MM.1S (cell line): ENCODE measurements around the gene YWHAG.

Experiments
- DNase-seq: peaks from one replicate; pipeline ENCODE4 v3.0.0-alpha.2; 2015
- H2AFZ ChIP-seq: fragments of 300-600 bp; sonication (generic); 2 replicates; pipeline ENCODE4 v1.6.0; 2016; ENCODE audit warnings: antibody characterized with exemption, low read length
- H3F3A ChIP-seq: fragments of 300-600 bp; sonication (generic); 2 replicates; pipeline ENCODE4 v1.6.1; 2016; ENCODE audit warnings: mild to moderate bottlenecking, antibody characterized with exemption, low read length, moderate library complexity, mixed read lengths; ENCODE audit not compliant: insufficient read depth
- H3K27ac ChIP-seq: fragments of 300-600 bp; sonication (generic); 2 replicates; pipeline ENCODE4 v1.5.1; 2016; ENCODE audit warnings: mild to moderate bottlenecking, low read length
- H3K27me3 ChIP-seq: fragments of 300-600 bp; sonication (generic); replicated peaks from 2 replicates; pipeline ENCODE4 v1.6.0; 2016; ENCODE audit warnings: low read length; ENCODE audit not compliant: insufficient read depth
- H3K36me3 ChIP-seq: fragments of 300-600 bp; sonication (generic); replicated peaks from 2 replicates; pipeline ENCODE4 v1.6.1; 2016; ENCODE audit warnings: mild to moderate bottlenecking, low read length, mixed read lengths; ENCODE audit not compliant: insufficient read depth
- H3K4me1 ChIP-seq: fragments of 300-600 bp; sonication (generic); 2 replicates; pipeline ENCODE4 v1.6.1; 2016; ENCODE audit warnings: low read length, mixed read lengths
- H3K4me2 ChIP-seq: fragments of 300-600 bp; sonication (generic); 2 replicates; pipeline ENCODE4 v1.6.0; 2016; ENCODE audit warnings: low read depth, low read length
- H3K4me3 ChIP-seq: fragments of 300-600 bp; sonication (generic); 2 replicates; pipeline ENCODE4 v1.5.1; 2016; ENCODE audit warnings: low read length, mixed read lengths
- H3K79me2 ChIP-seq: fragments of 300-600 bp; sonication (generic); 2 replicates; pipeline ENCODE4 v1.6.1; 2016; ENCODE audit warnings: mixed run types, low read length, mixed read lengths
- H3K9ac ChIP-seq: fragments of 300-600 bp; sonication (generic); 2 replicates; pipeline ENCODE4 v1.6.1; 2016; ENCODE audit warnings: low read length, mixed read lengths
- H3K9me2 ChIP-seq: fragments of 300-600 bp; sonication (generic); replicated peaks from 2 replicates; pipeline ENCODE4 v1.6.1; 2016; ENCODE audit warnings: mild to moderate bottlenecking, low read length, mixed read lengths; ENCODE audit not compliant: insufficient read depth
- H3K9me3 ChIP-seq: fragments of 300-600 bp; sonication (generic); replicated peaks from 2 replicates; pipeline ENCODE4 v1.6.1; 2016; ENCODE audit warnings: mild to moderate bottlenecking, low read length, mixed read lengths; ENCODE audit not compliant: insufficient read depth
- H4K20me1 ChIP-seq: fragments of 300-600 bp; sonication (generic); 2 replicates; pipeline ENCODE4 v1.6.1; 2016; ENCODE audit warnings: mild to moderate bottlenecking, low read length, moderate library complexity, mixed read lengths; ENCODE audit not compliant: insufficient read depth
- EZH2 ChIP-seq: fragments of 300-600 bp; sonication (generic); optimal IDR thresholded peaks from 2 replicates; pipeline ENCODE3; 2017; ENCODE audit warnings: low read depth, mild to moderate bottlenecking, antibody characterized with exemption, low read length, mixed read lengths
- EZH2phosphoT487 ChIP-seq: fragments of 300-600 bp; sonication (generic); IDR thresholded peaks from 2 replicates; pipeline ENCODE4 v1.6.1; 2018; ENCODE audit warnings: antibody characterized with exemption, low read length
- TF ChIP-seq, protein P1 (sequence below): fragments of 300-600 bp; sonication (generic); IDR thresholded peaks from 2 replicates; pipeline ENCODE4 v1.5.1; 2016; ENCODE audit warnings: antibody characterized with exemption, low read length, mixed read lengths

The YWHAG gene

DNA sequence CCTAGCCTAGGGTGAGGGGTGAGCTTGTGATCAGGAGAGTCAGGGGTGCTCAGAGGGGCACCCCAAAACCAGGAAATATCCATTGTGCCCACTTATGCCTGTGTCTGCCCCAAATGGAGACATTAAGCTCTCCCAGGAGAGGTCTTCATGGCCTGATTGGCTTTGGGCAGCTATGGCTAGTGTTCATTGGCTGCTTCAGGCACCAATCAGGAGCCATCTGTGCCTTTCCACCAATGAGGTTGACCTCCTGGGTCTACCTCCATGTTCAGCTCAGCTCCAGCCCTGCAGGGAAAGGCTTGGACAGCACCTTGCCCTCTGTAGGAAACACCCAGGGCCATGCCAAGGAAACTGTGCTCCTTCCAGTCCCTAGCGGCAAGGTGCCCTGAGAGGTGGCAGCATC, 80.3 kb downstream of the YWHAG start:
- H2AFZ ChIP-seq: no peak overlapping the region
- no peaks in the 10 kb centered on the region for H3K9me2 ChIP-seq
- H3K4me3 ChIP-seq: no peak overlapping the region
- H3K4me2 ChIP-seq: no peak overlapping the region
- no peak overlapping the region for H3K27ac ChIP-seq
- H3K4me1 ChIP-seq: peaks cover 2% of the 10 kb centered on the region; the same call in 1 of the 2 replicates
- H4K20me1 ChIP-seq: no peaks in the 10 kb centered on the region
- H3K9ac ChIP-seq: no peak overlapping the region
- H3K36me3 ChIP-seq: no peaks in the 10 kb centered on the region
- TF ChIP-seq EZH2phosphoT487 (no peak), EZH2 (no peak)
- TF ChIP-seq, protein P1, sequence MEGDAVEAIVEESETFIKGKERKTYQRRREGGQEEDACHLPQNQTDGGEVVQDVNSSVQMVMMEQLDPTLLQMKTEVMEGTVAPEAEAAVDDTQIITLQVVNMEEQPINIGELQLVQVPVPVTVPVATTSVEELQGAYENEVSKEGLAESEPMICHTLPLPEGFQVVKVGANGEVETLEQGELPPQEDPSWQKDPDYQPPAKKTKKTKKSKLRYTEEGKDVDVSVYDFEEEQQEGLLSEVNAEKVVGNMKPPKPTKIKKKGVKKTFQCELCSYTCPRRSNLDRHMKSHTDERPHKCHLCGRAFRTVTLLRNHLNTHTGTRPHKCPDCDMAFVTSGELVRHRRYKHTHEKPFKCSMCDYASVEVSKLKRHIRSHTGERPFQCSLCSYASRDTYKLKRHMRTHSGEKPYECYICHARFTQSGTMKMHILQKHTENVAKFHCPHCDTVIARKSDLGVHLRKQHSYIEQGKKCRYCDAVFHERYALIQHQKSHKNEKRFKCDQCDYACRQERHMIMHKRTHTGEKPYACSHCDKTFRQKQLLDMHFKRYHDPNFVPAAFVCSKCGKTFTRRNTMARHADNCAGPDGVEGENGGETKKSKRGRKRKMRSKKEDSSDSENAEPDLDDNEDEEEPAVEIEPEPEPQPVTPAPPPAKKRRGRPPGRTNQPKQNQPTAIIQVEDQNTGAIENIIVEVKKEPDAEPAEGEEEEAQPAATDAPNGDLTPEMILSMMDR: no peak
- no peaks in the 10 kb centered on the region for H3K79me2 ChIP-seq
- H3F3A ChIP-seq: no peaks in the 10 kb centered on the region
- H3K27me3 ChIP-seq: peaks cover 49% of the 10 kb centered on the region
- no peak for DNase-seq
- no peaks in the 10 kb centered on the region for H3K9me3 ChIP-seq
